NCI-H82 (cell line): ENCODE results near the gene MTG2.

Experiments
- DNase-seq: peaks from one replicate; lab custom pipeline; 2025; lab: John Stamatoyannopoulos, UW

MTG2 gene

DNA sequence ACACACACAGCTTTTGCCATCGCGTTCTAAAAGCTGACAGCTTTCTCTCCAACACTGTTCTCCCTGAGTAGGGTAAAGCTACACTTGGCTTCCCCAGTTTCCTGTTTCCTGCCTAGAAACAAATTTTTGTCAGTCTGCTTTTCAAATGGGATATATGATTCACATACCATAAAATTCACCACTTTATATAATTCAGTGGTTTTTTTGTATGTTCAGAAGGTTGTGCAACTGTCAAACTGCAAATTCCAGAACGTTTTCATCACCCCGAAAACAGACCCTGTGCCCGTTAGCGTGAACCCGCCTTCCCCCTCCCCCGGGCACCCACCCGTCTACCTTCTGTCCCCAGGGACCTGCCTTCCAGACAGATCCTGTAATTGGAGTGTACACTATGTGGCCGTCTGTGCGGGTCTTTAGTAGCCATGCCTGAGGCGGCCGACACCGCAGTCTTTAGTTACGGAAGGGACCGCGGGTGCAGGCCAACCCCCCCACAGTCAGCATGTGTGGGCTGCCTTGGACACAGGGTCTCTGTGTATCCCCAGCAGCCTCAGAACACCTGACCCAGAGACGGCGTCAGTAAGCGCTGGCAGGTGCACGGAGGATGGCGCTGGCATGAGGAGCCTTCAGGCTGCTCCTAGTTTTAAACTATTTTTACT is 20.7 kb downstream of the MTG2 start:
- DNase-seq = peak; percentile 67

DNA sequence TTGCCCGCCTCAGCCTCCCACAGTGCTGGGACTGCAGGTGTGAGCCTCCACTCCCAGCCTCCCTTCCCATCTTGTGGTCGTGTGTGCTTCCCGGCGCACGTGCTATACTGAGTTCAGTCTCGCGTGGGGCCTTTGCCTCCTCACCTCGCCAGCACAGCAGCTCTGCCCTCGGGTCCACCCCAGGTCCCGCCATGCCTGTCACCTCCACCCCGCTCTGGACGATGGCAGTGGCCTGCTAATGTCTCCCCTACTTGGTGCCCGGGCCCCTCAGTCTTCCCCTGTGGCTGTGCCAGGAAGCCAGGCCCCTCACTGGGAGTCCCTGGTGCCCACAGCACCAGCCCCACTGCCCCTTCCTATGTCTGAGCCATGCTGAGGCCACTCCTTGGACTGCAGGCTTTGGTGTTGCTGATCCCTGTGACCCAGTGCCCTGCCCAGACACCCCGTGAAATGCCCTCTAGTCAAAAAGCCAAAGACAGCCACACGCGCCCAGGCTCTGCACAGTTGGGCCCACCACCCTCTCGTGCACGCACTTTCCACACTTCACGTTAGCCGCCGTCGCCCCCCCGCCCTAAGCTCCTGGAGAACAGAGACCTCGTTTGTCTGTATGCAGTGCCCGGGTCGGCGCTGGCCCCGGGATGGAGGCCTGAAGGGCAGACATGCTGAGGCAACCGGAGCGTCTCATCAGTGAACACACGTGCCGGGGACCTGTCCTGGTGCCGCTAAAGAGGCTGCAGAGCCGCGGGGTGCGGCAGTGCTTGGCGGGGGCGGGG is 23.0 kb downstream of the MTG2 start:
- no peak for DNase-seq

DNA sequence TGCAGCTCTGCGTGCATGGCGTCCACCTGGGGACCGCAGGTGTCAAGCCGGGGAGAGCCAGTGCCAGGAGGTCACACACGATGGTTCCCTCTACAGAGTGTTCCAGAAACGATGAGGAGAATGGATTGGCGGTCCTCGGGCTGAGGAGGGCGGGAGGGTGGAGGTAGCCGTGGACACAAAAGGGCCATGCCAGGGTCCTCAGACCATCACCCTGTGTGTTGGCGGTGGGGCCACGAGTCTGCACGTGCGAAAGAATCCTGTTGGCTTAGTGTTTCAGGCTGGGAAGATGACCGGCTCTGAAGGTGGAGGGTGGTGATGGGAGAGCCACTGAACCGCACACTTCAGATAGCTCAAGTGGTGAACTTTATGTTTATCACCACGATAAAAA is 23.6 kb downstream of the MTG2 start:
- DNase-seq = no peak

DNA sequence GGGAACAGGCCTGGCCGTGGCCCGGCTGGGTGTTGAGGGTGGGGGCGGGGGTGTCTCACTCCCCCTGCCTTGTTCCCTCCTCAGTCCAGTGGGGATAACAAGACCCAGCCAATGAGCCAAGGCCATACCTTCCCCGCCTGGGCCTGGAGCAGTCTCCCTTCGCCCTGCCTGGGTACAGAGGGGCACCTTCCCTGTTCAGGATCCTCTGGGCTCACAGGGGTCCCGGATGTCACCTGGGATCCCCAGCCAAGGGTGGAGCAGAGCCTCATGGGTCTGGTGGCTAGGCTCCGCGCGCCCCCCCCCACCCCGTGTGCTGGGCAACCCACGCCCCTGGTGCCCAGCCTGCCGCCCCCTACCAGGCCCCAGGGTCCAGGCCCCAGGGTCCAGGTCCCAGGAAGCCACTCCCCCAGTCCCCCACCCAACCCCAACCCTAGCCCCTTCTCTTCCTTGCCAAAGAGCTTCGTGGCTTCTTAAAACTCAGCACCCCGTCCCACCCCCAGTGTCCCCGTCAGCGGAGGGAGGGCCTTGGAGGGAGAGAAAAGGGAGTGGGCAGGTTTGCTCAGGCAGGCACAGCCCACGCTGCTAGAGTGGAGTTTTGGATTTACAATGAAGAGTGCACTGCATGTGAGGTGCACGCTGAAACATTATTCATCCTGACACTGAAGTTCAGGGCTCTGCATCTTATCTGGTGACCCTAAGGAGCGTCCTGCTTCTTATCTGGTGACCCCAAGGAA is 25.4 kb downstream of the MTG2 start:
- no peak for DNase-seq

DNA sequence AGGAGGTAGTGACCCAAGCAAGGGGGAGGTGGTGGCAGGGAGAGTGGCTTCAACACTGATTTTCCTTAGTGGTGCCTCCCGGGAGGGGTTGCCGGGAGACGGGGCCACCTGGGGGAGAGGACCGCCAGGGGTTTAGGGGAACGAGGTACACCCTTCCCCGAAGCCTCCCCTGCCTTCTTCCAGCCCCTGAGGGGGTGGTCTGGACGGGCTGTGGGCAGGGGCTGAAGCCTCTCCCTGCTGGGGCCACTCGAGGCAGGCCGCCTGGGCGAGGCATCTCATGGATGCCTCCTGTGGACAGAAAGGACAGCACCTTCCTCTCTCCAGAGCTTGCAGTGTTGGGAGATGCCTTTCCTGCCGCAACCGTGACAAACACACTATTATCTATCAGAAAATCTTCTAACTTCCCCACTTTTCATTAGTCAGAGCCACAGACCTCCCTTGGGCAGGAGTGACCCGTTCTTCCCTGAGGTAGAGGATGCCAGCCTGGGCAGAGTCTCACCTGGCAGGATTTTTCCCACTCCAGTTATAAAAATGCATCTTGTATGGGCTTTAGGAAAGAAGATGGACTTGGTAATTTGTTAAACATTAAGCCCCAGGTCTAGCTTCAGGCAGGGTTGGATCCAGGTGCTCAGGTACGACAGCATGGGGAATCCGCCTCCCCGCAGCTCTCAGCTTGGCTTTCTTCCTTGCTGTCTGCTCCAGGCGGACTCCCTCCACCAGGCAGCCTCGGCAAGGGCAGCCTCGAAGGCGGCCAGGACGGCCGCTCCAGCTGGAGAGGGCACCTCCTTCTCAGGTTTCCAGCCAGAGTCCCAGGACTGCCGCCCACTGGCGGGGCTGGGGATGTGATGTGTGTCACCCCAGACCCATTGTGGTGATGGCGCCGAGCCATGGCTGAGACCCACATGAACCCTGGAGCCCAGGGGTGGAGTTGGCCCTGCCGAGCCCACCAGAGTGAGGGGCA is 26.2 kb downstream of the MTG2 start:
- DNase-seq = peak; percentile 62

DNA sequence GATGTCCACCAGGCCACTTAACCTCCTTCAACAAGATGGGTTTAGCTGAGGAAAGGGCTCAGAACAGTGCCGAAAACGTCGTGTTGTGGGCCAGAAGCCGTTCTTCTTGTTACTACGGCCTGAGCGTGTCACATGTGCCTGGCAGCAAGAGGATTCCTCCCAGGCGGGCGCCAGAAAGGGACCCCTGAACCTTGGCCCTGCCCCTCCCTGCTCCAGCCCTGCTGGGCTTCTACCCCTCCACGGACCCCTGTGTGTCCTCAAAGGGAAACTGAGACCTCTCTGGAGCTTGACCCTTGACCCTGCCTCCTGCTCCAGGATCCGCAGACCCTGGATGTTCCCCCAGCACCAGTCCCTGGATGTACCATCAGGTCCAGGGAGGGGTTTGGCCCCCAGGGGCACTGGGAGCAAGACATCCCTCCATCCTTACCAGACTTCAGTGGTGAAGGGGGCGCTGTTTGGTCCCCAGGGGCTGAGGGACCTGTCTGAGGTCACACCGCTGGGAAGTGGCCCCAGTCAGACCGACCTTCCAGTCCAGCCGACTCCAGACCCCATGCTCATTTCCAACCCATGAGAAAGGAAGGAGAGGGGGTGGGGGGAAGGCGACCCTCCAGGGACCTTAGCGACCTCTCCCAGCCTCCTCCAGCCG is 27.1 kb downstream of the MTG2 start:
- DNase-seq = no peak

DNA sequence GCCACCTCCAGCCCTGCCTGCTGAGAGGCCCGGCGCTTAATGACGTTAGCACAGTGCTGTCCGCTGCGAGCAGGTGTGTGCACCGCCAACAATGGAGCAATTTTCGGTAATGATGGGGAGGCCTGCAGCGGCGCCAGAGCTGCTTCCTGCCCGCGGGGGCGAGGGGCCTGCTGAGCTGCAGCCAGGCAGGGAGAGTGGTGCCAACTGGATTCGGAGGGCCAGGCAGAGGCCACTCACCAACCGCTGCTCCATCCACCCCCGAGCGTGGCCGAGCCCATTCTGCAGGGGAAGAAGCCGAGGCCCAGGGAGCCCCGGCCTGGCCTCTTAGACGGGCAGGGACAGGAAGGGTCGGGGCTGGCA is 27.6 kb downstream of the MTG2 start:
- no peak for DNase-seq

DNA sequence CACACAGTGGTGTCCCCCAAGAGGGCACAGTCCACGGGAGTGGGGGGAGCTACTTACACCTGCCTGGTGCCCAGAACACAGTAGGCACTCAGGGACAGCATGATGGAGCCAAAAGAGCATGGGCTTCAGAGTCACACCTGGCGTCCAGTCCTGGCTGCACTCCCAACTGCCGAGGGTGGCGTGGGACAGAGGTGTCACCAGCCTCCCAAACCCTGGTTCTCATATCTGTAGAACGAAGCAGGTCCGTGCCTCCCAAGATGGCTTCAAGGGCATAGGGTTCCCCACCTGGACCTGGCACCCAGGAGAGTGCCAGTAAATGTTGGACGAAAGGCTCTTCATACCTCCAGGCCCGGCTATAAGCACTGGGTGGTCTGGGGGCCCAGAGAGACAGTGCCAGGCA is 28.4 kb downstream of the MTG2 start:
- no peak for DNase-seq

DNA sequence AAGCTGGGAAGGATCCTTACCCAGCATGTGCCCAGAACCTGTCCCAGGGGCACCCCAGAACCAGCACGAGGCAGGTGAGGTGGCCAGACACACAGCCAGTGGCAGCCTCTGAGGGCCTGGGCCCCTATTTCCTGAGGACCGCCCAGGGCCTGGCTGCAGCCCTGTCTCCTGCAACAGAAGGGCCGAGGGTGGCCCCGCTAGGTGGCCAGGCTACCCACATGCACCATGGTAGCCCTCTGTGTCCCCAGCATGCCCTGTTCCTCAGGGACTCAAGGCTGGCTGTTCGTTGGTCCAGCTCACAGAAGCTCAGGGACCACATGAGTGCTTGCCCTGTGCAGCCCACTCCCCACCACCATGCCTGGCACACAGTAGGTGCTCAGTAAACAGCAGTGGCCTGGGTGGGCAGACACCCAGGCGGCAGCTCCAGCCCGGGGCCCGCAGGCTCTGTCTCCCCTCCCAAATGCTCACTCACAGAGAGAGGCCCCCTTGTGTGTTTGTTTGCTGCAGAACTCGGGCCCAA is 29.0 kb downstream of the MTG2 start:
- no peak for DNase-seq

DNA sequence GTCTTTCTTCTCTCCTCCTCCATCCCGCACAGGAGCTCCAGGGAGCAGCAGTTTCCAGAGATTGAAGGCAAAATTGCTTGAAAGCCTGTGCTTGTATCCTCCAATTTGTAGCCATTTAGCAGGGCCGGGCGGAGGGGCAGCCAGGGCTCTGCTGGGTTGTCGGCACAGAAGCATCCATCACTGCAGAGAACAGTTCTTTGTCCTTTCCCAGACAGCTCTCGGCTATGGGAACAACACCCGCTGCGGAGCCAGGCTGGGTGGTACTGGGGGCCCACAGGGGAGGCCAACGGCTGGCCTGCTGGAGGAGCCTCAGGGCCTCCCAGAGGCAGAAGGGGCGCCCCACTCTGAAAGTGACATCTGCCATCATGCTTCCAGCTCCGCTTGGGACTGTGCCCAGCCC is 29.5 kb downstream of the MTG2 start:
- no peak for DNase-seq

DNA sequence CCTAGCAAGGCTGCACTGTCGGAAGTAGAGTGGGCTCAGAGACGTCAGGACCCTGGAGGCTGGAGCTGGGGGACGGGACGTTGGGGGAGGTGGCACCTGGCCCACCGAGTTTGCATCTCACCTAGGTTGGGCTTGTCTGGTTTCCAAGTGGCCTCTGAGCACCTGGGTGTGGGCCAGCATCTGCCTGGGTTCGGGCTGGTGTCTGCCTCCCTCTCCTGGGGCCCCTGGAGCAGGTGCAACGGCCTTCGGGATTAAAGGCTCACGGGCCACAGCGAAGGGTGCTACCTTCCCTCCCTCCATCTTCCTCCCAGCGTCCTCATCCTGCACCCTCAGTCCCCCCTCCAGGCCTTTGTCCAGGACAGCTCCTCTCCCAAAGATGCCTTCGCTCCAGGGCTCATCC is 31.2 kb downstream of the MTG2 start:
- DNase-seq = peak; percentile 46

DNA sequence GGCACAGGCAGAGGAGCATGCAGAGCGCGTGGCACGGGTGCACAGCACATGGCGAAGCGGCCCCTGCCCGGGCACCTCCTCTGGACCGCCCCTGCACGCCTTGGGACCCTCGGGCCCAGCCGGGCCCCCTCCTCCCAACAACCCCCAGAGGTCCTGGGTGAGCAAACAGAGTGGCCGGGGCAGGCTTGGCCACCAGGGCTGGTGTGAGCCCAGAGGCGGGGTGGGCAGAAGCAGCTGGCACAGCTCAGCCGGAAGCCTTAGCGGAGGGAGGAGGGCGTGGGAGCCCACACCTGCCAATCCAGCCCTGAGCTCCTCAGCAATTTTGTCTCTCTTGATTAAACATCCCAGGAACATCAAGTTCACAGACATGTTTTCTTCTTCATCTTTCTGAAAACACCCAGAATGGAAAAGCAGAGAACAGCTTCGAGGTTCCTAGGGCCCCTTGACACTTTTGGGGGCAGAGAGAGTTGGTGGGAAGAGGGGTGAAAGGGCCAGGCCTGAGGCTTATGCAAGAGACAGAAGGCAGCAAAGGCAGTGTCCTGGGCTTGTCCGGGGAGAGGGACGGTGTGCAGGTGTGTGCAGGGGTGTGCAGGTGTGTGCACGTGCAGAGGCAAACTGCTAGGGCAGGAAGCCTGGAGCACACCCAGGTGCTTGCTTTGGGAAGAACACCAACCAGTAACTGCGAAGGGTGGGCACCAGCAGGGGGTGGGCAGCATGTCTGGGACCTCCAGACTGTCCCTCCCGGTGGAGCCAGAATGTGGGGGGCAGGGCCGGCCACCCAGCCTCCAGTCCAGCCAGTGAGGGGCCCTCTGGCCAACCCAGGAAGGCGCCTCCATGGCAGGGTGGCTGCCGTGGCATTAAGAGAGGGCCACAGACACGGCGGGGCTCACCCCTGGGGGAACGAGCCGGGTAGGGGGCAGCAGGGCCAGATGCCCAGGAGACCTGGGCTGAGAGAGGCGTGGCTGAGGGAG is 32.5 kb downstream of the MTG2 start:
- DNase-seq = no peak

DNA sequence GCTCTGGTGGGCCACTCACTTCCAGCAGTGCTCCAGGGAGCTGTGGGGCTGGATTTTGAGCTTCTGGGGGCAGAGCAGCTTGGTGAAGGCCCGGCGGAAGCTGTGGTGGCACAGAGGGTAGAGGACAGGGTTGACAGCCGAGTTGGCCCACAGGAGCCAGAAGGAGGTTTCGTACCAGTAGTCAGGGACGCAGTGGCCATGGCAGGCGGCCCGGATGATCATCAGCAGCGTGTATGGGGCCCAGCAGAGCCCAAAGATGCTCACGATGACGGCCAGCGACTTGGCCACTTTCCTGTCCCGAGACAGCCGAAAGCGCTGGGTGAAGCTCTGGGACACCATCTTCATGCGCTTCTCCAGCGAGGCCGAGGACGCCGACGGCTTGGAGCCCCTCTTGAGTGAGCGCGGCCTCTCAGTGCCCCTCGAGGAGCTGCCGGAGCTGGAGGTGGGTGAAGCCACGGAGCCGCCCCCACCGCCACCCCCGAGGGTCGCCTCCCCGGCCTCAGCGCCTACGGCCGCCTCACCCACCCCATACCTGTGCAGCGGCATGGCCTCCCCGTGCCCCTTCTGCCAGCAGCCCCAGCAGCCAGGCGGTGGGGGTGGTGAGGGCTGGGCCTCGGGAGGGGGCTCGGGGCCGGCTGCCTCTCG is 33.3 kb downstream of the MTG2 start:
- no peak for DNase-seq

DNA sequence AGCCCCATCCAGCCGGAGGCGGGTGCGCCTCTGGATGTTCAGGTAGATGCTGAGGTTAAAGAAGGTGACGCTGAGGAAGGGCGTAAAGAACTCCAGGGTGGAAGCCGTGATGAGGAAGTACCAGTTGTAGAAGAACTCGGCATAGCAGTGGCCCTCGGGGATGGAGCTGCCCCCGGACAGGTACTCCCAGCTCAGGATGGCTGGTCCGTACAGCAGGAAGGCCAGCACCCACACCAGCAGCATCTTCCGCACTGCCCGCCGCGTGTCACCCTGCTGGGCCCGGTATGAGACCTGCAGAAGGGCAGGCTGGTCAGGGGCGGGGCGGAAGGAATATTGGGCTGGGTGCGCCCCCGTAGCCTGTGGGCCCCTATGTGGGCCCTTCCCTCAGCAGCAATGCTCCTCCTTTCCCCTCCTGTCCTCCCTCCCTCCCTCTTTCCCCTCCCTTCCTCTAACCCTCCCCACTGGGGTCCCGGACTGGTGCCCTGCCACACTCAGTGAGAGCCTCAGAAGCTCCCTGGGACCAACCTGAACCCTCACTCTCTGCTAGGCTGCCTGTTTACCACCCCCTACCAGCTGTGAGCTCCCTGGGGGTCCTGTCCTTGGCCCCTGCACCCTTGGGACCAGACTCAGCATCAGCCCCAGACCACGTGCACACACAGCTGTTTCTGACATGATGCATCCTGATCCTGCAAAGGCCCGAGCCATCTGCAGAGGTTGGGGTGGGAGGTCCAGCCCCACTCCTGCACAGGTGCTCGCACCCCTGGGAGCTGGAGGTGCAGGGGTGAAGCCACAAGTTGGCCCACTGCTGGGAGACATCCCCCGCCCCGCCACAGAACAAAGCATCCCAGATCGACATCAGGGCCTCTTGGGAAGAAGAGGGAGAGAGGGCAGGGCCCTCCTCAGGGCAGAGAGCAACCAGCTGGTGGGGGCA is 34.1 kb downstream of the MTG2 start:
- DNase-seq = no peak

DNA sequence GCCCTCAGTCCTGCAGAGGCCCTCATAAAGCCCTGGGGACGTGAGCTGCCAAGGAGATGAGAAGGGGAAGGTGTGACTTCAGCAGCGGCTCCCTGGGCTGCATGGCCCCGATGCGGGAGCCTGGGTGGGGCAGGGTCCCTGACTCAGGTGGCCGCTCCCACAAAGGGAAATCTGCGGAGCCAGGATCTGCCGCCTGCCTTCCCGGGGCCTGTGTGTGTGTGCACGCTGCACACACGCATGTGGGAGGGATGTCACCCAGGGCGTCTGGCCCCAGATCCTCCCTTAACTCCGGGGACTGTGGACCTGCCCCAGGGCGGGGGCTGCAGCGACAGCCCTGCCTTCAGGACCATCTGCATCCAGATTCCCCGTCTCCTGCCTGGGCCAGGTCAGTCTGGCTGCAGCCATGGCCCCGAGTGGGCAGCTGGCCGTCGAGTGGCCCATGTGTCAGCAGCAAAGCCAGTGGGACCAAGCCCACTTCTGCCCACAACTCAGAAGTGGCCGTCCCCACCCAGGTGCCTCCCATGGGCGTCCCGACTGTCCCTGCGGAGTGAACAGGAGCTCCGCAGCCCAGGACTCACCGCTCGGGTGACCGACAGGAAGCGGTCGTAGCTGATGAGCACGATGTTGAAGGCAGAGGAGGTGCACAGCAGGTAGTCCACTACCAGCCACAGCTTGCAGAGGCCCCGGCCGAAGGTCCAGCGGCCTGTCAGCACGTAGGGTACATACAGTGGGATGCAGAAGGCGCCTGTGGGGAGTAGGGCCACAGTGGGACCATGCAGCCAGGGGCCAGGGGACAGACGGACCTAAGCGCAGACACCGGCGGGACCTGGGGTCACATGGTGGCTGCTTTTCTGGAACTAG is 35.3 kb downstream of the MTG2 start:
- DNase-seq = no peak

DNA sequence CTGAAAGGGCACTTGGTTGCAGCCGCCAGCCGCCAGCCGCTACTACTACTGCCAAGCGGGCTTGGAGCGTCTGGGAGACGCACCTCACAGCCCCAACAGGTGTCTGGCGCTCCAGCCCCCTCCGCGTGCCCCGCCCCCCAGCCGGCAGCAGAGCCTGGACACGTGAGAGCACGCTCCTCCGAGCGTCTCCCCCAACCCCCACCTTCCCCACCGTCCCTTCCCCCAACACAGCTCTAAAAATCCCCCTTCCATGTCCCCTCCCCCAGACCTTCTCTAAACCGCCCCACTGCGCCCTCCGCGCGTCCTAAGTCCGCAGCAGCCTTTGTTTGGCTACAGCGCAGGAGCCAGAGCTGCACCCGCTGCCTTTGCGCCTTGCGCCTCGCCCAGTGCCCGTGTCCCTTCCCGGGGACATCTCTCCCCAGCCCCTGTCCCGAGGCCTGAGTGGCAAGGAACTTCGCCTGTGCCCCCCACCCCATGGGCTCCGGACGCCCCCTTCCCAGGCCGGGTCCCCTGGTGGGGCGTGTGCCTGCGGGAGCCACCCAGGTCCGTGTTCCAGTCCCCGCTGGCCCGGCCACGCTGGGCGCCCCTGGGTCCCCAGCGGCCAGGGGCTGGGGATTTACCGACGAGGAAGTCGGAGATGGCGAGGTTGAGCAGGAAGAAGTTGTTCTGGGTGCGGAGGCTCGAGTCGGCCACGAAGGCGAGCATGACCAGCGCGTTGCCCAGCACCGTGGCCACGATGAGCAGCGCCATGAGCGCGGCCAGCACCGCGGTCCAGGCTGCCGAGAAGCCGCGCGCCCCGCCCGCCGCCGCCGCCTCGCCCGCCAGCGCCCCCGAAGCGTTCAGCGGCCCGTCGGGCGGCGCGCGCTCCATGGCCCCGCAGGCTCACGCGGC is 36.5 kb downstream of the MTG2 start:
- peak; percentile 78 for DNase-seq
